Upper lobe of left lung (tissue), 6 donors: ENCODE measurements around the gene COX10. TPM values are rescaled to one million over a fixed set of nuclear protein-coding genes. Genes with fewer than 3 reads are reported as not detected.

Experiments
- ATAC-seq, 2 donors: fragments of 200-7000 bp; cut with Tn5 transposase; one replicate each; pipeline ENCODE4 v1.9.1; 2022; ENCODE audit warnings: mild to moderate bottlenecking in 2 of 2, moderate library complexity in 2 of 2; ENCODE audit not compliant: low FRiP score in 2 of 2
- DNase-seq, 2 donors: peaks; one replicate each; pipeline ENCODE4 v3.0.0-alpha.2; 2019 to 2020
- H3K27ac ChIP-seq, 4 donors: fragments of 200-600 bp; sonication (generic); one replicate each; pipeline ENCODE4 v1.5.1; 2016 to 2019
- H3K27me3 ChIP-seq, 4 donors: fragments of 200-600 bp; sonication (generic); one replicate each; pipeline ENCODE4 v1.5.1; 2017 to 2019
- H3K36me3 ChIP-seq, 4 donors: fragments of 200-600 bp; sonication (generic); one replicate each; pipeline ENCODE4 v1.5.1; 2016 to 2019
- H3K4me1 ChIP-seq, 4 donors: fragments of 200-600 bp; sonication (generic); one replicate each; pipeline ENCODE4 v1.5.1; 2018 to 2019
- H3K4me3 ChIP-seq, 4 donors: fragments of 200-600 bp; sonication (generic); one replicate each; pipeline ENCODE4 v1.5.1; 2017 to 2019; ENCODE audit warnings: mild to moderate bottlenecking in 2 of 4, moderate library complexity in 1 of 4
- H3K9me3 ChIP-seq, 4 donors: fragments of 200-600 bp; sonication (generic); one replicate each; pipeline ENCODE4 v1.5.1; 2018 to 2019
- EP300 ChIP-seq, 4 donors: sonication (generic); formaldehyde crosslinking; IDR thresholded peaks; one replicate each; pipeline ENCODE4 v1.5.1; 2017; ENCODE audit warnings: antibody characterized with exemption in 4 of 4, control low read depth in 2 of 4
- POLR2A ChIP-seq, 4 donors: fragments of 450-650 bp; IDR thresholded peaks; one replicate each; pipeline ENCODE4 v1.5.1; 2016 to 2017; ENCODE audit warnings: antibody characterized with exemption in 4 of 4, mild to moderate bottlenecking in 2 of 4
- POLR2AphosphoS5 ChIP-seq, 2 donors: sonication (generic); formaldehyde crosslinking; IDR thresholded peaks; one replicate each; pipeline ENCODE4 v1.5.1; 2017; ENCODE audit warnings: antibody characterized with exemption in 2 of 2
- WGBS, 2 donors: methylation state at CpG; one replicate each; pipeline ENCODE4 v1.1.5; 2017 to 2018; 5-methylcytosine and 5-hydroxymethylcytosine counted together
- total RNA-seq, 6 donors: library from RNA; depleted of rRNA in 4 of 6; stranded (reverse); fragments of >200 nt in 4 of 6; gene quantifications; one replicate each; pipeline versions ENCODE4 v1.1.0 to v1.2.1, GENCODE V29; 2016 to 2021
- TF ChIP-seq, protein P1 (sequence below), 6 experiments: fragments of 450-650 bp in 4 of 6; fragments of 200-600 bp in 2 of 6; sonication (generic) in 2 of 6; IDR thresholded peaks; one replicate each; pipeline ENCODE4 v1.5.1; 2016 to 2019; ENCODE audit warnings: antibody characterized with exemption in 6 of 6
- donor health status: DM: no; HTN: no; CAD: no; lungs with moderate emphysema.
- donor health status: DM: no; HTN: yes; CAD: no; lungs with severe emphysema.

The COX10 gene
- total RNA-seq, 6 donors from 2014 or later: 6.0 to 26.7 (median 16.3) TPM

DNA sequence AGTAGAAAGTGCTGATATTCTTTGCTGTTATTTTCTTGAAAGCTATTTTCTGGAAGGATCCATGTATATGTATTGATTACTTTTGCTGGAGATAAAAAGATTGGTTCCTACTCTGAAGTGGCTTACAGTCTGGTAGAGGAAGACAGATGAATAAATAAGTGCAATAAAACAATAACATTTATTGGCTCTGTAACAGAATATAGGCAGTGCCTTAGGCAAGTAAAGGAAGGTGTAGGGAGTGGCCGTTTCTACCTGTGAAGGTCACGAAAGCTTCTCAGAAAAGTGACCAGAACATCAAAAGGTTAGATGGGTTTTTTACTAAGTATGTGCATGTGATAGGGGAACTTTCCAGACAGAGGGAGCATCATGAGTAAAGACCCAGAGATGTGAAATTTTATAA lies 43.1 kb downstream of the COX10 start:
- no peak for ATAC-seq
- WGBS, 2 donors: 90 to 93% methylated on average over 2 of the region's 2 CpGs
- H3K36me3 ChIP-seq: no peaks in the 10 kb centered on the region
- no peak overlapping the region for H3K27ac ChIP-seq
- TF ChIP-seq EP300 (IDR thresholded peaks at IDR 0.05) (no peak), POLR2A (IDR thresholded peaks at IDR 0.05) (no peak), POLR2AphosphoS5 (IDR thresholded peaks at IDR 0.05) (no peak)
- TF ChIP-seq, protein P1, sequence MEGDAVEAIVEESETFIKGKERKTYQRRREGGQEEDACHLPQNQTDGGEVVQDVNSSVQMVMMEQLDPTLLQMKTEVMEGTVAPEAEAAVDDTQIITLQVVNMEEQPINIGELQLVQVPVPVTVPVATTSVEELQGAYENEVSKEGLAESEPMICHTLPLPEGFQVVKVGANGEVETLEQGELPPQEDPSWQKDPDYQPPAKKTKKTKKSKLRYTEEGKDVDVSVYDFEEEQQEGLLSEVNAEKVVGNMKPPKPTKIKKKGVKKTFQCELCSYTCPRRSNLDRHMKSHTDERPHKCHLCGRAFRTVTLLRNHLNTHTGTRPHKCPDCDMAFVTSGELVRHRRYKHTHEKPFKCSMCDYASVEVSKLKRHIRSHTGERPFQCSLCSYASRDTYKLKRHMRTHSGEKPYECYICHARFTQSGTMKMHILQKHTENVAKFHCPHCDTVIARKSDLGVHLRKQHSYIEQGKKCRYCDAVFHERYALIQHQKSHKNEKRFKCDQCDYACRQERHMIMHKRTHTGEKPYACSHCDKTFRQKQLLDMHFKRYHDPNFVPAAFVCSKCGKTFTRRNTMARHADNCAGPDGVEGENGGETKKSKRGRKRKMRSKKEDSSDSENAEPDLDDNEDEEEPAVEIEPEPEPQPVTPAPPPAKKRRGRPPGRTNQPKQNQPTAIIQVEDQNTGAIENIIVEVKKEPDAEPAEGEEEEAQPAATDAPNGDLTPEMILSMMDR (IDR thresholded peaks at IDR 0.05): no peak
- peaks cover 0 to 4% (median 0%) of the 10 kb centered on the region in 4 donors for H3K4me1 ChIP-seq
- H3K27me3 ChIP-seq: no peaks in the 10 kb centered on the region
- no peak overlapping the region for H3K4me3 ChIP-seq
- H3K9me3 ChIP-seq: no peaks in the 10 kb centered on the region
- DNase-seq: no peak

DNA sequence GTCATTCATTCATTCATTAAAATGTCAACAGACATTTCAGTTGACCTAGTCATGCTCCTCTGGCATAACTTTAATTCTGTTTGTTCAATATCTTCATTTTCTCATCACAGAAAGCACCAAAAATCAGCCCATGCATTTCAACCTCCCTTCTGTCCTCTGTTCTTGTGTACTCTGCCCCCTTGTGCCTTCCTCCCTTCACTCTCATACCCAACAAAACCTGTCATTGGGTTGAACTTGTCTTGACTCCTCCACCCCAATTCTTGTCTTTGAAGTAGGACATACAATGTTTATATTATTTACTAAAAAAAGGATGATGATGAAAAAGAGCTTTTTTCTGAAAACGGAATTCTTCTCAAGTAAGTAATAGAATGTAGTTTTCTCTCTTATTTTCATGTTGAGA lies 43.8 kb downstream of the COX10 start:
- Histone ChIP-seq H3K27me3 (no peaks in the 10 kb centered on the region), H3K27ac (no peak overlapping the region), H3K4me3 (no peak overlapping the region), H3K4me1 (peaks cover 0 to 4% (median 0%) of the 10 kb centered on the region in 4 donors), H3K36me3 (no peaks in the 10 kb centered on the region), H3K9me3 (no peaks in the 10 kb centered on the region)
- TF ChIP-seq, protein P1 (IDR thresholded peaks at IDR 0.05): no peak
- 97 to 100% methylated on average over 1 of the region's 1 CpG for WGBS, 2 donors
- DNase-seq: no peak
- no peak for ATAC-seq

DNA sequence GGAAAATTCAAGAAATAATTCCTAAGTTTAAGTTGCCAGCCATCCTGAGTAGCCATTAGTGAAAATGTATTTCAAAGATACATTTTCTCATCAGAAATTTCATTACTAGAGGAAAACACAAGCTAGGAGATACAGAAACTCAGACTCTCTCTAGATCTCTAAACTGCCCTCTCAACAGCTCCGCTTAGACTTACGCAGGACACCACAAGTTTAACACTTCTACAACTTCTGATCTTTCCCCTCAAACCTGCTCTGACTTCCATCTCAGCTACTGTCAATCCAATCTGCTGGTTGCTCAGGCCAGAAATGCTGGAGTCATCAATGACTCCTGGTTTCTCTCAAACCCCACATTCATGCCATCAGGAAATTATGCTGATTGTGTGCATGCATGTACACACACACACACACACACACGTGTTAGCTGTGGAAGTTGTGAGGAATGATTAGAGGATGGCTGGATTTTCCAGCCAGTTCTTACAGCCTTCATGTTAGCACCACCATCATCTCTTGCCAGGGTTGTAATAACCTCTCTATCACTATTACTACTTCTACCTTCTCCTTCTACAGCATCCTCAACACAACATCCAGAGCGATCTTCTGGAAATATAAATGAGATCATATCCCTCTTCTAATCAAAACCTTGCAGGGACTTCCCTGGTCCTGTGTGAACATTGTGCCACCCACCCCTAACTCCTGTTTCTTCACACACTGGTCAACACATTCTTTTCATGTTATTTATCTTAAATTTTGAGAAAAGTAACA lies 47.1 kb downstream of the COX10 start:
- H3K27ac ChIP-seq: no peak overlapping the region
- no peaks in the 10 kb centered on the region for H3K9me3 ChIP-seq
- WGBS, 2 donors: 89 to 92% methylated on average over 4 of the region's 4 CpGs
- H3K27me3 ChIP-seq: no peaks in the 10 kb centered on the region
- no peaks in the 10 kb centered on the region for H3K36me3 ChIP-seq
- DNase-seq (no peak), ATAC-seq (no peak)
- H3K4me3 ChIP-seq: no peak overlapping the region
- TF ChIP-seq, protein P1 (IDR thresholded peaks at IDR 0.05): no peak
- no peak for TF ChIP-seq POLR2A (IDR thresholded peaks at IDR 0.05)
- no peak for TF ChIP-seq EP300 (IDR thresholded peaks at IDR 0.05)
- no peak for TF ChIP-seq POLR2AphosphoS5 (IDR thresholded peaks at IDR 0.05)
- peaks cover 0 to 4% (median 0%) of the 10 kb centered on the region in 4 donors for H3K4me1 ChIP-seq

DNA sequence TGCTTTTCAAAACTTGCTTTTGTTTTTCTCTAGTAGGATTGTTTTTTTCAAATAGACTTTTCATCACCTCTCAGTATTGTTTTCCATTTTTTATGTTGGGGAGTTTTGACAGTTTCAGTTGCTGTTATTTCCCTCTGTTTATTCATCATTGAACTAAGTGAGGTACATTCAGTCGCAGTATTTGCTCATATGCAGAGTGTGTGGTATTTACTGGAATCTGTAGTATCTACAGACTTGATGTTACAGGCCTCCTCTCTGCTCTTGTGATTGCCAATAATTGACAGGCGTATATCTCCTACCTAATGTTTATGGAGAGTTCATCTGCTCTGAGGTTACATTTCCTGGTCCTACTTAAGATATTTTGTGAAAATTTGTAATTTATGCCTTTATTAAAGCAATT lies 49.6 kb downstream of the COX10 start:
- no peaks in the 10 kb centered on the region for H3K36me3 ChIP-seq
- DNase-seq (no peak), ATAC-seq (no peak)
- no peak overlapping the region for H3K27ac ChIP-seq
- H3K4me1 ChIP-seq: peaks cover 0 to 4% (median 0%) of the 10 kb centered on the region in 4 donors
- TF ChIP-seq EP300 (IDR thresholded peaks at IDR 0.05) (no peak), POLR2AphosphoS5 (IDR thresholded peaks at IDR 0.05) (no peak), POLR2A (IDR thresholded peaks at IDR 0.05) (no peak)
- TF ChIP-seq, protein P1 (IDR thresholded peaks at IDR 0.05): no peak
- no peak overlapping the region for H3K4me3 ChIP-seq
- H3K27me3 ChIP-seq: no peaks in the 10 kb centered on the region
- WGBS, 2 donors: 84 to 88% methylated on average over 2 of the region's 2 CpGs
- no peaks in the 10 kb centered on the region for H3K9me3 ChIP-seq

DNA sequence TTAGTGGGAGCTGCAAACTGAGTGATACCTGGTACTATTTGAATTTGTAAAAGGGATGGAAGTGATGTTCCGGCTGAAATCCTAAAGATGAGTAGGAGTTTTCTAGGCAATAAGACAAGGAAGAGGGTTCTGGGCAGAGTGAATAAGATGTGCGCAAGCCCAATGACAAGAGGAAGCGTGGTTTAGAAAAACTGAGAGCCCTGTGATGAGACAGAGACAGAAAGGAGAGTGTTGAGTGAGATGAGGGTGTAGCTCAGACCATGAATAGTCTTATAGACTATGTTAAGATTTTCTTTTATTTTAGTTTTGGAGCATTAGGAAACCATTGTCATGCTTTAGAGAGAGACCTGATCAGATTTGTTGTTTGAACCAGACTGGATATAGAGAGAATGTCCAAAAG lies 50.2 kb downstream of the COX10 start:
- Histone ChIP-seq H3K36me3 (no peaks in the 10 kb centered on the region), H3K4me3 (no peak overlapping the region), H3K4me1 (no peaks in the 10 kb centered on the region), H3K27ac (no peak overlapping the region), H3K9me3 (no peaks in the 10 kb centered on the region), H3K27me3 (no peaks in the 10 kb centered on the region)
- TF ChIP-seq, protein P1 (IDR thresholded peaks at IDR 0.05): no peak
- no peak for TF ChIP-seq POLR2A (IDR thresholded peaks at IDR 0.05)
- no peak for TF ChIP-seq POLR2AphosphoS5 (IDR thresholded peaks at IDR 0.05)
- TF ChIP-seq EP300 (IDR thresholded peaks at IDR 0.05): no peak
- WGBS, 2 donors: 92 to 93% methylated on average over 3 of the region's 3 CpGs
- ATAC-seq: no peak
- no peak for DNase-seq
